GM19351 (cell line): Measurements from ENCODE around the gene CCNT1.
A peak's percentile ranks its signal among the peaks of the same experiment; 100 is the strongest.
"Not testable (repeated sequence)": the region's sequence is repeated elsewhere in the genome, so short reads cannot be mapped to it uniquely, and the experiment has no call there.

Experiments used
- ATAC-seq: cut with Tn5 transposase; IDR thresholded peaks from one replicate; pipeline ENCODE4 v1.9.1; 2021; ENCODE audit warnings: mild to moderate bottlenecking, moderate library complexity; ENCODE audit not compliant: unreplicated experiment

Gene CCNT1

GRCh38 chr12:48716493-48717251 lies at the start of gene CCNT1:
TSS of gene CCNT1 (minus strand) at chr12:48716707. CDS start at chr12:48716675, 32 bp downstream.
- peak; percentile 96 for ATAC-seq

GRCh38 chr12:48765753-48766162 lies 49.3 kb upstream of the CCNT1 start:
- ATAC-seq, result no peak

- ATAC-seq, result no peak
Measured at GRCh38 chr12:48764521-48764920, 48.0 kb upstream of the CCNT1 start.

GRCh38 chr12:48758737-48759136 lies 42.2 kb upstream of the CCNT1 start:
- no peak for ATAC-seq

- ATAC-seq, result no peak
Measured at GRCh38 chr12:48758186-48758585, 41.7 kb upstream of the CCNT1 start.

- ATAC-seq, result no peak
Measured at GRCh38 chr12:48750769-48751356, 34.4 kb upstream of the CCNT1 start.

- no peak for ATAC-seq
Measured at GRCh38 chr12:48750215-48750614, 33.7 kb upstream of the CCNT1 start.

- ATAC-seq, result no peak
Measured at GRCh38 chr12:48744251-48745008, 27.9 kb upstream of the CCNT1 start.

- ATAC-seq, result no peak
Measured at GRCh38 chr12:48739618-48740269, 23.2 kb upstream of the CCNT1 start.

GRCh38 chr12:48736456-48736855 lies 19.9 kb upstream of the CCNT1 start:
- ATAC-seq, result no peak

- no peak for ATAC-seq
Measured at GRCh38 chr12:48728807-48729206, 12.3 kb upstream of the CCNT1 start.

GRCh38 chr12:48720737-48721136 lies 4.2 kb upstream of the CCNT1 start:
- not testable (repeated sequence) for ATAC-seq

GRCh38 chr12:48720171-48720570 lies 3.7 kb upstream of the CCNT1 start:
- ATAC-seq, result not testable (repeated sequence)

GRCh38 chr12:48719002-48719401 lies 2.5 kb upstream of the CCNT1 start:
- not testable (repeated sequence) for ATAC-seq

- no peak for ATAC-seq
Measured at GRCh38 chr12:48717252-48717695, 767 bp upstream of the CCNT1 start.

- ATAC-seq, result no peak
Measured at GRCh38 chr12:48716168-48716492, 377 bp downstream of the CCNT1 start.

GRCh38 chr12:48712209-48712608 lies 4.3 kb downstream of the CCNT1 start:
- ATAC-seq, result no peak

- not testable (repeated sequence) for ATAC-seq
Measured at GRCh38 chr12:48698822-48699221, 17.7 kb downstream of the CCNT1 start.

GRCh38 chr12:48696626-48697025 lies 19.9 kb downstream of the CCNT1 start:
- no peak for ATAC-seq

GRCh38 chr12:48695859-48696258 lies 20.6 kb downstream of the CCNT1 start:
- no peak for ATAC-seq

GRCh38 chr12:48694038-48694437 lies 22.5 kb downstream of the CCNT1 start:
- ATAC-seq, result no peak
